Activated CD4-positive, alpha-beta memory T cell treated with anti-CD3 and anti-CD28 coated beads, Interleukin-2, amount 10 ng/mL, durations not matched to agents 7 days and 5 days (primary cell): Measurements from ENCODE around the gene GALNS. TPM values are rescaled to one million over a fixed set of nuclear protein-coding genes. Genes with fewer than 3 reads are reported as not detected.

Experiments
- CTCF ChIA-PET: fragments of 350-600 bp; sonication (Branson Sonifier 250); formaldehyde crosslinking; loops from one replicate; lab custom pipeline; 2021; ENCODE audit warnings: antibody characterized with exemption, inconsistent platforms; lab: Charles Lee
- POLR2A ChIA-PET: fragments of 350-600 bp; sonication (Branson Sonifier 250); formaldehyde crosslinking; loops from one replicate; lab custom pipeline; 2021; ENCODE audit warnings: antibody characterized with exemption; lab: Charles Lee
- DNase-seq: peaks from one replicate; pipeline ENCODE4 v3.0.0-alpha.2; 2020
- H3K27ac Mint-ChIP-seq: one replicate; pipeline ENCODE4 v1.8.0; 2021; ENCODE audit warnings: mild to moderate bottlenecking, mixed read lengths
- H3K27me3 Mint-ChIP-seq: one replicate; pipeline ENCODE4 v1.8.0; 2021; ENCODE audit warnings: mixed read lengths
- H3K36me3 Mint-ChIP-seq: one replicate; pipeline ENCODE4 v1.8.0; 2021; ENCODE audit warnings: low read depth, mixed read lengths
- H3K4me1 Mint-ChIP-seq: one replicate; pipeline ENCODE4 v1.8.0; 2021; ENCODE audit warnings: mixed read lengths
- H3K4me3 Mint-ChIP-seq: one replicate; pipeline ENCODE4 v1.8.0; 2021; ENCODE audit warnings: mild to moderate bottlenecking, mixed read lengths
- H3K9me3 Mint-ChIP-seq: one replicate; pipeline ENCODE4 v1.8.0; 2021; ENCODE audit warnings: mixed read lengths
- total RNA-seq, 2 experiments: library from RNA; stranded (reverse); gene quantifications; one replicate each; pipeline ENCODE4 v1.2.3, GENCODE V29; 2021

Gene GALNS
- total RNA-seq, 2 experiments from 2014 or later: 35.2 to 38.2 TPM

- H3K27ac Mint-ChIP-seq: no peak overlapping the region
- no peaks in the 10 kb centered on the region for H3K27me3 Mint-ChIP-seq
- DNase-seq: no peak
- H3K9me3 Mint-ChIP-seq: no peaks in the 10 kb centered on the region
- H3K4me1 Mint-ChIP-seq: peaks cover 2% of the 10 kb centered on the region
- CTCF ChIA-PET: no interaction called here
- no peak overlapping the region for H3K4me3 Mint-ChIP-seq
- POLR2A ChIA-PET: no interaction called here
- H3K36me3 Mint-ChIP-seq: no peaks in the 10 kb centered on the region
These were observed 28.0 kb upstream of the GALNS start for GRCh38 chr16:88884569-88885271.

GRCh38 chr16:88883946-88884345, 27.2 kb upstream of the GALNS start:
- Mint-ChIP-seq H3K4me3 (no peak overlapping the region), H3K27me3 (no peaks in the 10 kb centered on the region), H3K9me3 (no peaks in the 10 kb centered on the region), H3K4me1 (peaks cover 2% of the 10 kb centered on the region), H3K36me3 (no peaks in the 10 kb centered on the region), H3K27ac (no peak overlapping the region)
- ChIA-PET CTCF (no interaction called here), POLR2A (no interaction called here)
- no peak for DNase-seq

GRCh38 chr16:88883117-88883895, 26.6 kb upstream of the GALNS start:
- Mint-ChIP-seq H3K27me3 (no peaks in the 10 kb centered on the region), H3K4me1 (peaks cover 2% of the 10 kb centered on the region), H3K4me3 (no peak overlapping the region), H3K36me3 (no peaks in the 10 kb centered on the region), H3K27ac (no peak overlapping the region), H3K9me3 (no peaks in the 10 kb centered on the region)
- POLR2A ChIA-PET: no interaction called here
- DNase-seq: no peak
- CTCF ChIA-PET: no interaction called here

- ChIA-PET POLR2A (no interaction called here), CTCF (no interaction called here)
- Mint-ChIP-seq H3K4me1 (peaks cover 2% of the 10 kb centered on the region), H3K36me3 (no peaks in the 10 kb centered on the region), H3K27me3 (no peaks in the 10 kb centered on the region), H3K4me3 (no peak overlapping the region), H3K9me3 (no peaks in the 10 kb centered on the region), H3K27ac (no peak overlapping the region)
- peak; percentile 37 for DNase-seq
These were observed 25.7 kb upstream of the GALNS start for GRCh38 chr16:88882358-88883030.

GRCh38 chr16:88881675-88882357, 25.1 kb upstream of the GALNS start:
- no peak overlapping the region for H3K4me3 Mint-ChIP-seq
- no peak overlapping the region for H3K27ac Mint-ChIP-seq
- peaks cover 2% of the 10 kb centered on the region for H3K4me1 Mint-ChIP-seq
- ChIA-PET CTCF (no interaction called here), POLR2A (no interaction called here)
- H3K36me3 Mint-ChIP-seq: no peaks in the 10 kb centered on the region
- H3K27me3 Mint-ChIP-seq: no peaks in the 10 kb centered on the region
- no peak for DNase-seq
- no peaks in the 10 kb centered on the region for H3K9me3 Mint-ChIP-seq

- no peaks in the 10 kb centered on the region for H3K9me3 Mint-ChIP-seq
- no peaks in the 10 kb centered on the region for H3K36me3 Mint-ChIP-seq
- H3K4me1 Mint-ChIP-seq: peaks cover 2% of the 10 kb centered on the region
- POLR2A ChIA-PET: interaction anchor here (0.6 kb wide), 1 partner anchor 23 kb away, joined by 3 read pairs; no protein-coding TSS in a partner anchor
- CTCF ChIA-PET: no interaction called here
- H3K27ac Mint-ChIP-seq: no peak overlapping the region
- no peak for DNase-seq
- H3K4me3 Mint-ChIP-seq: no peak overlapping the region
- no peaks in the 10 kb centered on the region for H3K27me3 Mint-ChIP-seq
These were observed 24.4 kb upstream of the GALNS start for GRCh38 chr16:88881007-88881615.

- CTCF ChIA-PET: no interaction called here
- no peak for DNase-seq
- H3K9me3 Mint-ChIP-seq: no peaks in the 10 kb centered on the region
- no peak overlapping the region for H3K27ac Mint-ChIP-seq
- H3K4me3 Mint-ChIP-seq: no peak overlapping the region
- H3K4me1 Mint-ChIP-seq: peaks cover 3% of the 10 kb centered on the region
- H3K27me3 Mint-ChIP-seq: no peaks in the 10 kb centered on the region
- no peaks in the 10 kb centered on the region for H3K36me3 Mint-ChIP-seq
- POLR2A ChIA-PET: interaction anchor here (0.6 kb wide), 1 partner anchor 23 kb away, joined by 3 read pairs; no protein-coding TSS in a partner anchor
These were observed 23.7 kb upstream of the GALNS start for GRCh38 chr16:88880226-88881006.

GRCh38 chr16:88879788-88880055, 23.0 kb upstream of the GALNS start:
- POLR2A ChIA-PET: no interaction called here
- no peak for DNase-seq
- no peak overlapping the region for H3K4me3 Mint-ChIP-seq
- H3K36me3 Mint-ChIP-seq: no peaks in the 10 kb centered on the region
- no peak overlapping the region for H3K27ac Mint-ChIP-seq
- CTCF ChIA-PET: no interaction called here
- no peaks in the 10 kb centered on the region for H3K27me3 Mint-ChIP-seq
- no peaks in the 10 kb centered on the region for H3K9me3 Mint-ChIP-seq
- H3K4me1 Mint-ChIP-seq: peaks cover 3% of the 10 kb centered on the region

GRCh38 chr16:88878967-88879787, 22.4 kb upstream of the GALNS start:
- no peak overlapping the region for H3K4me3 Mint-ChIP-seq
- no peaks in the 10 kb centered on the region for H3K9me3 Mint-ChIP-seq
- H3K4me1 Mint-ChIP-seq: peaks cover 3% of the 10 kb centered on the region
- no peak for DNase-seq
- CTCF ChIA-PET: no interaction called here
- no peaks in the 10 kb centered on the region for H3K27me3 Mint-ChIP-seq
- POLR2A ChIA-PET: no interaction called here
- H3K27ac Mint-ChIP-seq: no peak overlapping the region
- H3K36me3 Mint-ChIP-seq: no peaks in the 10 kb centered on the region

GRCh38 chr16:88878356-88878755, 21.6 kb upstream of the GALNS start:
- Mint-ChIP-seq H3K4me3 (no peak overlapping the region), H3K27ac (no peak overlapping the region), H3K36me3 (no peaks in the 10 kb centered on the region), H3K4me1 (peaks cover 3% of the 10 kb centered on the region), H3K27me3 (no peaks in the 10 kb centered on the region), H3K9me3 (no peaks in the 10 kb centered on the region)
- ChIA-PET POLR2A (no interaction called here), CTCF (no interaction called here)
- DNase-seq: no peak

- CTCF ChIA-PET: no interaction called here
These were observed 21.0 kb upstream of the GALNS start for GRCh38 chr16:88877564-88878289.

More at GRCh38 chr16:88877564-88878289, 21.0 kb upstream of the GALNS start:
- H3K27me3 Mint-ChIP-seq: no peaks in the 10 kb centered on the region
- no peak overlapping the region for H3K27ac Mint-ChIP-seq
- peaks cover 3% of the 10 kb centered on the region for H3K4me1 Mint-ChIP-seq
- H3K9me3 Mint-ChIP-seq: no peaks in the 10 kb centered on the region
- H3K36me3 Mint-ChIP-seq: no peaks in the 10 kb centered on the region
- H3K4me3 Mint-ChIP-seq: no peak overlapping the region
- no peak for DNase-seq
- POLR2A ChIA-PET: no interaction called here
